Measurements from ENCODE around the gene FAM169A. TPM values are rescaled to one million over a fixed set of nuclear protein-coding genes. Genes with fewer than 3 reads are reported as not detected.
A peak's percentile ranks its signal among the peaks of the same experiment; 100 is the strongest.

Gene FAM169A
- total RNA-seq, 4 donors from 2014 or later = 0.47 to 3.4 (median 1.1) TPM

- no peak for TF ChIP-seq CTCF (IDR thresholded peaks at IDR 0.05)
- TF ChIP-seq POLR2AphosphoS5 (IDR thresholded peaks at IDR 0.05) = no peak
- TF ChIP-seq POLR2A (IDR thresholded peaks at IDR 0.05) = no peak
- TF ChIP-seq EP300 (IDR thresholded peaks at IDR 0.05) = no peak
- WGBS, 2 donors (ENCODE audit: low coverage in 1 of 2) = 0% methylated on average over 8 of the region's 9 CpGs
- no peaks in the 10 kb centered on the region for H3K27me3 ChIP-seq
- ATAC-seq = peak; percentile 24
- peak overlapping the region; percentile 37 to 85 (median 83) for H3K27ac ChIP-seq
- peaks cover 5 to 40% (median 18%) of the 10 kb centered on the region in 3 donors for H3K4me1 ChIP-seq
- H3K9me3 ChIP-seq = no peaks in the 10 kb centered on the region
- H3K4me3 ChIP-seq = peak overlapping the region; percentile 92 to 94
- peaks cover 0 to 48% of the 10 kb centered on the region in 2 donors for H3K36me3 ChIP-seq
Observed at GRCh38 chr5:74767579-74767913, 98.6 kb downstream of the FAM169A start.

DNA sequence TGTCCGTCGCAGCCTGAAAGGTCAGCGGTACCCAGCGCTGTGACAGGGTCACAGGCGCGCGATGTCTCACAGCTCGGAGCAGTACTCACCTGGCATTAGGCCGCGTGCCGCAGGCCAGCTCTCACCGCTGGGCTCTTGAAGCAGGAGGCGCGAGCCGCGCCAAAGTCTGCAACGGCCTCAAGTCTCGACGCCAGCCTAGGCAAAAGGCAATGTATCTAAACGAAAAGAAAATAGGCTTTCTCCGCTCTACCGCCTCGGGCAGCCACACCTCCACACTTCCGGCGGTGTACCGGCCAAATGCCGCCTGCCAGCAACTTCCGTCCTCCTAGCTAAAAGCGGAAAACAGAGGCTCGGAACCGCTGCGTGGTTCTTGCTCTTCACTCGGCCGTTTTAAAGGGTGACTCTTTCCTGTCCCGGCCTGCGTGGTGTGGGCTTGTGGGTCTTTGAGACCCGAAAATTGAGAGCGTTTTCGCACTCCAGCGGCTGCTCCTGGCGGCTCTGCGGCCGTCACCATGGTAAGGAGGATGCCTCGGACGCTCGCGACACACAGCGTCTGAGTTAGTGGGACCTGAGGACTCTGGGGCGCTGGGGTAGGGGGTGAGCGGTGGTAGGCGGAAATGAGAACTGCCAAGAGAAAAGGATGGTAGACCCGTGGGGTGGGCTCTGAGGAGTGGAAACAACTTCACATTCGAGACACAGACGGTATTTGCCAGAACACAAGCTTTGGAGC lies 99.2 kb downstream of the FAM169A start, which contains the start of the genes GFM2 and NSA2:
Gene GFM2 (minus strand): TSS at position 269 of the 730 bp plus-strand sequence. CDS start 3,375 bp downstream, outside the sequence.
Gene NSA2 (plus strand): TSS at position 401 of the 730 bp plus-strand sequence. CDS start 112 bp downstream, at position 513.
- H3K36me3 ChIP-seq = peaks cover 0 to 48% of the 10 kb centered on the region in 2 donors
- H3K4me3 ChIP-seq = peak within 1 kb of the TSS; percentile 92 to 94
- peak in 1 of 2 donors; percentile 27 for TF ChIP-seq POLR2A (IDR thresholded peaks at IDR 0.05)
- no peak for TF ChIP-seq EP300 (IDR thresholded peaks at IDR 0.05)
- TF ChIP-seq POLR2AphosphoS5 (IDR thresholded peaks at IDR 0.05) = peak; percentile 67
- H3K27ac ChIP-seq = peak within 1 kb of the TSS; percentile 37 to 85 (median 83)
- 0 to 1% methylated on average over 19 to 21 of the region's 54 CpGs for WGBS, 2 donors (ENCODE audit: low coverage in 1 of 2)
- ATAC-seq = peak; percentile 98
- no peaks in the 10 kb centered on the region for H3K9me3 ChIP-seq
- H3K4me1 ChIP-seq = peaks cover 5 to 40% (median 18%) of the 10 kb centered on the region in 3 donors
- no peaks in the 10 kb centered on the region for H3K27me3 ChIP-seq

- TF ChIP-seq EP300 (IDR thresholded peaks at IDR 0.05) (no peak), CTCF (IDR thresholded peaks at IDR 0.05) (peak; percentile 22 to 48 (median 36)), POLR2AphosphoS5 (IDR thresholded peaks at IDR 0.05) (no peak), POLR2A (IDR thresholded peaks at IDR 0.05) (no peak)
- Histone ChIP-seq H3K36me3 (peaks cover 0 to 47% of the 10 kb centered on the region in 2 donors), H3K9me3 (no peaks in the 10 kb centered on the region), H3K27me3 (no peaks in the 10 kb centered on the region), H3K4me3 (peak overlapping the region; percentile 92 to 94), H3K27ac (peak overlapping the region; percentile 19 to 85 (median 83)), H3K4me1 (peaks cover 5 to 40% (median 18%) of the 10 kb centered on the region in 3 donors)
- WGBS, 2 donors (ENCODE audit: low coverage in 1 of 2) = 0% methylated on average over 2 to 4 of the region's 10 CpGs
- peak; percentile 41 for ATAC-seq
Observed at GRCh38 chr5:74766418-74766848, 99.8 kb downstream of the FAM169A start.

DNA sequence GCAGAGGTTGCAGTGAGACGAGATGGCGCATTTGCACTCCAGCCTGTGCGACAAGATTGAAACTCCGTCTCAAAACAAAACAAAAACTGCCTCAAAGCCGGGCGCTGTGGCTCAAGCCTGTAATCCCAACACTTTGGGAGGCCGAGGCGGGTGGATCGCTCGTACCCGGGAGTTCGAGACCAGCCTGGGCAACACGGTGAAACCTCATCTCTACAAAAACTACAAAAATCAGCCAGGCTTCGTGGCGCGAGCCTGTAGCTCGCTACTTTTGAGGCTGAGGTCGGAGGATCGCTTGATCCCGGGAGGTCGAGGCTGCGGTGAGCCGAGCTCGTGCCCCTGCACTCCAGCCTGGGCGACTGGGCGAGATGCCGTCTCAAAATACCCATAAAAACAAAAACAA lies 100.3 kb downstream of the FAM169A start:
- no peak for TF ChIP-seq POLR2A (IDR thresholded peaks at IDR 0.05)
- no peak for TF ChIP-seq CTCF (IDR thresholded peaks at IDR 0.05)
- no peak for TF ChIP-seq EP300 (IDR thresholded peaks at IDR 0.05)
- TF ChIP-seq POLR2AphosphoS5 (IDR thresholded peaks at IDR 0.05) = no peak
- no peaks in the 10 kb centered on the region for H3K9me3 ChIP-seq
- no peak for ATAC-seq
- 75% methylated on average over 23 of the region's 27 CpGs; no CpG with 5 or more reads in 1 of the 2 donors for WGBS, 2 donors (ENCODE audit: low coverage in 1 of 2)
- peaks cover 5 to 40% (median 18%) of the 10 kb centered on the region in 3 donors for H3K4me1 ChIP-seq
- peak overlapping the region; percentile 92 to 94 for H3K4me3 ChIP-seq
- peaks cover 0 to 47% of the 10 kb centered on the region in 2 donors for H3K36me3 ChIP-seq
- H3K27ac ChIP-seq = peak overlapping the region in 2 of 4 donors; percentile 85
- no peaks in the 10 kb centered on the region for H3K27me3 ChIP-seq

DNA sequence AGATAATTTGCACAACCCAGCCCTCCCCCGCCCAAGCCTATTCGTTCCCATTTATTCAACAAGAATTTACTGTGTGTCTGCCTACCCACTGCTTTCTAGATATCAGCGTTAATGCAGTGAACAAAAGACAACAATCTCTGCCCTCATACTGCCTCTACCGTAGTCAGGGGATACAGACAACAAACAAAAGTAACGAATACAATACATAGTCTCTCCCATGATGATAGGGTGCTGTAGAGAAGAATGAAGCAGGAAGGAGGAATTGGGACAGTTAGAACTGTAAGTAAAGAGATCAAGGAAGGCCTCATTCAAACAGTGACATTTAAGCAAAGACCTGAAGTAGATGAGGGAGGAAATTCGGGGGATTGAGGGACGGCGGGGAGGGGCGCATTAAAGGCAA lies 101.0 kb downstream of the FAM169A start:
- TF ChIP-seq POLR2A (IDR thresholded peaks at IDR 0.05) (no peak), CTCF (IDR thresholded peaks at IDR 0.05) (no peak), EP300 (IDR thresholded peaks at IDR 0.05) (no peak), POLR2AphosphoS5 (IDR thresholded peaks at IDR 0.05) (no peak)
- Histone ChIP-seq H3K27ac (no peak overlapping the region), H3K4me3 (peak overlapping the region in 1 of 2 donors; percentile 92), H3K27me3 (no peaks in the 10 kb centered on the region), H3K9me3 (no peaks in the 10 kb centered on the region), H3K36me3 (peaks cover 0 to 47% of the 10 kb centered on the region in 2 donors), H3K4me1 (peaks cover 5 to 40% (median 18%) of the 10 kb centered on the region in 3 donors)
- 61 to 73% methylated on average over 5 to 8 of the region's 9 CpGs for WGBS, 2 donors (ENCODE audit: low coverage in 1 of 2)
- ATAC-seq = no peak

All from gastroesophageal sphincter (tissue), 4 donors.